ENCODE data around the gene CD300LD.

Gene CD300LD

GRCh38 chr17:74541176-74542111, 50.6 kb downstream of the CD300LD start:
- Histone ChIP-seq H3K4me3 (ENCODE audit: insufficient read depth, low read depth, low read length, poor library complexity, severe bottlenecking) (no peak overlapping the region), H3K27ac (ENCODE audit: insufficient read depth, low read length, poor library complexity, severe bottlenecking) (no peak overlapping the region), H3K27me3 (replicated peaks; ENCODE audit: control insufficient read depth, insufficient read depth, low read length, poor library complexity, severe bottlenecking) (no peaks in the 10 kb centered on the region), H3K36me3 (ENCODE audit: control insufficient read depth, insufficient read depth, low read length) (no peaks in the 10 kb centered on the region), H3K9me3 (ENCODE audit: control insufficient read depth, low read length) (no peaks in the 10 kb centered on the region), H3K4me1 (ENCODE audit: control insufficient read depth, insufficient read depth, low read length, poor library complexity, severe bottlenecking) (no peaks in the 10 kb centered on the region)
- no peak for DNase-seq

GRCh38 chr17:74539281-74539820, 52.7 kb downstream of the CD300LD start:
- H3K27me3 ChIP-seq (replicated peaks; ENCODE audit: control insufficient read depth, insufficient read depth, low read length, poor library complexity, severe bottlenecking): peaks cover under 1% of the 10 kb centered on the region

GRCh38 chr17:74536890-74537289, 55.2 kb downstream of the CD300LD start:
- H3K4me3 ChIP-seq (ENCODE audit: insufficient read depth, low read depth, low read length, poor library complexity, severe bottlenecking): no peak overlapping the region
- no peak for DNase-seq
- no peaks in the 10 kb centered on the region for H3K4me1 ChIP-seq (ENCODE audit: control insufficient read depth, insufficient read depth, low read length, poor library complexity, severe bottlenecking)
- peaks cover 18% of the 10 kb centered on the region for H3K27me3 ChIP-seq (replicated peaks; ENCODE audit: control insufficient read depth, insufficient read depth, low read length, poor library complexity, severe bottlenecking)
- no peak overlapping the region for H3K27ac ChIP-seq (ENCODE audit: insufficient read depth, low read length, poor library complexity, severe bottlenecking)
- H3K9me3 ChIP-seq (ENCODE audit: control insufficient read depth, low read length): no peaks in the 10 kb centered on the region
- no peaks in the 10 kb centered on the region for H3K36me3 ChIP-seq (ENCODE audit: control insufficient read depth, insufficient read depth, low read length)

More at GRCh38 chr17:74539281-74539820, 52.7 kb downstream of the CD300LD start:
- DNase-seq: no peak
- no peaks in the 10 kb centered on the region for H3K4me1 ChIP-seq (ENCODE audit: control insufficient read depth, insufficient read depth, low read length, poor library complexity, severe bottlenecking)
- no peak overlapping the region for H3K4me3 ChIP-seq (ENCODE audit: insufficient read depth, low read depth, low read length, poor library complexity, severe bottlenecking)
- no peaks in the 10 kb centered on the region for H3K36me3 ChIP-seq (ENCODE audit: control insufficient read depth, insufficient read depth, low read length)
- H3K27ac ChIP-seq (ENCODE audit: insufficient read depth, low read length, poor library complexity, severe bottlenecking): no peak overlapping the region
- H3K9me3 ChIP-seq (ENCODE audit: control insufficient read depth, low read length): no peaks in the 10 kb centered on the region

GRCh38 chr17:74532115-74532514, 60.0 kb downstream of the CD300LD start:
- Histone ChIP-seq H3K27me3 (replicated peaks; ENCODE audit: control insufficient read depth, insufficient read depth, low read length, poor library complexity, severe bottlenecking) (peaks cover 18% of the 10 kb centered on the region), H3K27ac (ENCODE audit: insufficient read depth, low read length, poor library complexity, severe bottlenecking) (no peak overlapping the region), H3K4me3 (ENCODE audit: insufficient read depth, low read depth, low read length, poor library complexity, severe bottlenecking) (no peak overlapping the region), H3K9me3 (ENCODE audit: control insufficient read depth, low read length) (no peaks in the 10 kb centered on the region), H3K4me1 (ENCODE audit: control insufficient read depth, insufficient read depth, low read length, poor library complexity, severe bottlenecking) (no peaks in the 10 kb centered on the region), H3K36me3 (ENCODE audit: control insufficient read depth, insufficient read depth, low read length) (no peaks in the 10 kb centered on the region)
- no peak for DNase-seq

GRCh38 chr17:74531231-74531761, 60.8 kb downstream of the CD300LD start, which contains the start of gene CD300LB:
Gene CD300LB, minus strand, starts transcription at chr17:74531475. Its CDS starts 125 bp downstream, at chr17:74531350.
- H3K27ac ChIP-seq (ENCODE audit: insufficient read depth, low read length, poor library complexity, severe bottlenecking): no peak within 1 kb of the TSS
- no peak within 1 kb of the TSS for H3K4me3 ChIP-seq (ENCODE audit: insufficient read depth, low read depth, low read length, poor library complexity, severe bottlenecking)
- no peaks in the 10 kb centered on the region for H3K4me1 ChIP-seq (ENCODE audit: control insufficient read depth, insufficient read depth, low read length, poor library complexity, severe bottlenecking)

GRCh38 chr17:74530831-74531150, 61.3 kb downstream of the CD300LD start:
- DNase-seq: no peak
- H3K36me3 ChIP-seq (ENCODE audit: control insufficient read depth, insufficient read depth, low read length): no peaks in the 10 kb centered on the region
- no peak overlapping the region for H3K27ac ChIP-seq (ENCODE audit: insufficient read depth, low read length, poor library complexity, severe bottlenecking)
- H3K4me1 ChIP-seq (ENCODE audit: control insufficient read depth, insufficient read depth, low read length, poor library complexity, severe bottlenecking): no peaks in the 10 kb centered on the region
- H3K9me3 ChIP-seq (ENCODE audit: control insufficient read depth, low read length): no peaks in the 10 kb centered on the region
- H3K4me3 ChIP-seq (ENCODE audit: insufficient read depth, low read depth, low read length, poor library complexity, severe bottlenecking): no peak overlapping the region
- H3K27me3 ChIP-seq (replicated peaks; ENCODE audit: control insufficient read depth, insufficient read depth, low read length, poor library complexity, severe bottlenecking): peaks cover 18% of the 10 kb centered on the region

More at GRCh38 chr17:74531231-74531761, 60.8 kb downstream of the CD300LD start, which contains the start of gene CD300LB:
- no peaks in the 10 kb centered on the region for H3K9me3 ChIP-seq (ENCODE audit: control insufficient read depth, low read length)
- no peak for DNase-seq
- no peaks in the 10 kb centered on the region for H3K36me3 ChIP-seq (ENCODE audit: control insufficient read depth, insufficient read depth, low read length)
- peaks cover 18% of the 10 kb centered on the region for H3K27me3 ChIP-seq (replicated peaks; ENCODE audit: control insufficient read depth, insufficient read depth, low read length, poor library complexity, severe bottlenecking)

Measured in effector memory CD4-positive, alpha-beta T cell (primary cell).